C4-2B (cell line): ENCODE results near the gene HTR3B.

Experiments used
- ZFX ChIP-seq: fragments of 450-650 bp; IDR thresholded peaks from 2 replicates; pipeline ENCODE4 v1.6.1; 2017
- TF ChIP-seq, protein P1 (sequence below): fragments of 450-650 bp; conservative IDR thresholded peaks from 2 replicates; pipeline ENCODE4 v1.5.1; 2017; ENCODE audit warnings: mild to moderate bottlenecking

DNA sequence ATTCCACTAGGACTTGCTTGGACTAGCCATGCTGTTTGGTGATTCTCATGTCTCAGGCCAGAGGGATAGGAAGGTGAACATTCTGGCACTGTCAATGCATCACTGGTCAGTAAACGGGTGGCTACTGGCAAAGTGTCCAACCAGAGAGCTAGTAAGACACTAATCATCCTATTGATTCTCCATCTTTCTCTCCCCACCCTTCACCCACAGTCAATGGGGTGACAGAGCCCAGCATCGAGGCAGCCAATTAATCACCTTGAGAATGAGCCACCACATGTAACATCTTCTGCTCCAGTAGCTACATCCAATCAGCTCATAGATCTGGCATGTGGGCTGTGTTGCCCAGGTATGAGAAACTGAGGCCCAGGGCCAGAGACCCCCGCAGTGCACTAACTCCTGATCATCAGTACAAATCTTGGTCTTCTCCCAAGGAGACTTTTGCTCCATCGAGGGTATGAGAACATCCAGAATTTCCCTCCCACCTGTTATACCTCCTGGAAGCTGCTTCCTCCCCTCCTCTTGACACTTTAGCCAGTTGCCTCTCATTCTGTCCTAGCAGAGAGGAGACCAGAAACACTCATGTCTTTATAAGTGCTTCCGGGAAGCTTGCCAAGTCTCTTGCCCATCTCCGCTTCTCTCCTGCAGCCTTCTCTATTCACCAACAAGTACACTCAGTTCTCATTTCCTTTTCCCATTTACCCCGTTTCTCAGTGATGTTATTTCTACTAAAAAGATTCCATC is 87.3 kb downstream of the HTR3B start:
- TF ChIP-seq, protein P1, sequence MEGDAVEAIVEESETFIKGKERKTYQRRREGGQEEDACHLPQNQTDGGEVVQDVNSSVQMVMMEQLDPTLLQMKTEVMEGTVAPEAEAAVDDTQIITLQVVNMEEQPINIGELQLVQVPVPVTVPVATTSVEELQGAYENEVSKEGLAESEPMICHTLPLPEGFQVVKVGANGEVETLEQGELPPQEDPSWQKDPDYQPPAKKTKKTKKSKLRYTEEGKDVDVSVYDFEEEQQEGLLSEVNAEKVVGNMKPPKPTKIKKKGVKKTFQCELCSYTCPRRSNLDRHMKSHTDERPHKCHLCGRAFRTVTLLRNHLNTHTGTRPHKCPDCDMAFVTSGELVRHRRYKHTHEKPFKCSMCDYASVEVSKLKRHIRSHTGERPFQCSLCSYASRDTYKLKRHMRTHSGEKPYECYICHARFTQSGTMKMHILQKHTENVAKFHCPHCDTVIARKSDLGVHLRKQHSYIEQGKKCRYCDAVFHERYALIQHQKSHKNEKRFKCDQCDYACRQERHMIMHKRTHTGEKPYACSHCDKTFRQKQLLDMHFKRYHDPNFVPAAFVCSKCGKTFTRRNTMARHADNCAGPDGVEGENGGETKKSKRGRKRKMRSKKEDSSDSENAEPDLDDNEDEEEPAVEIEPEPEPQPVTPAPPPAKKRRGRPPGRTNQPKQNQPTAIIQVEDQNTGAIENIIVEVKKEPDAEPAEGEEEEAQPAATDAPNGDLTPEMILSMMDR = no peak
- TF ChIP-seq ZFX = no peak
